Prostate gland (tissue), 2 donors: ENCODE results near the gene SHLD2. TPM values are rescaled to one million over a fixed set of nuclear protein-coding genes. Genes with fewer than 3 reads are reported as not detected.
"Not testable (repeated sequence)": the region's sequence is repeated elsewhere in the genome, so short reads cannot be mapped to it uniquely, and the experiment has no call there.

Source experiments
- DNase-seq: peaks from one replicate; pipeline ENCODE4 v3.0.0-alpha.2; 2019; ENCODE audit warnings: low spot score
- H3K27ac ChIP-seq, 2 donors: fragments of 200-600 bp; sonication (generic); 2 replicates each; pipeline ENCODE4 v1.5.1; 2017 to 2019
- H3K27me3 ChIP-seq: fragments of 200-600 bp; sonication (generic); replicated peaks from 2 replicates; pipeline ENCODE4 v1.5.1; 2019; ENCODE audit not compliant: insufficient read depth
- H3K36me3 ChIP-seq, 2 donors: fragments of 200-600 bp; sonication (generic); 1 replicate in 1 of 2; 2 replicates in 1 of 2; pipeline versions ENCODE4 v1.5.1 to v1.8.1; 2017 to 2019
- H3K4me1 ChIP-seq: fragments of 200-600 bp; sonication (generic); replicated peaks from 2 replicates; pipeline ENCODE4 v1.5.1; 2019
- H3K4me3 ChIP-seq, 2 donors: fragments of 200-600 bp; sonication (generic); 2 replicates each; pipeline ENCODE4 v1.5.1; 2017 to 2019
- H3K9me3 ChIP-seq: fragments of 200-600 bp; sonication (generic); 2 replicates; pipeline ENCODE4 v1.5.1; 2017
- WGBS: methylation state at CpG from one replicate; pipeline ENCODE4 v1.1.5; 2018; 5-methylcytosine and 5-hydroxymethylcytosine counted together
- intact Hi-C: fragments of 100-400 bp; cut with DNase I; formaldehyde crosslinking; loops from one replicate; pipeline ENCODE4 v1.14.2; 2022
- total RNA-seq, 2 donors: library from RNA; depleted of rRNA; stranded (reverse); fragments of >200 nt; gene quantifications; one replicate each; pipeline ENCODE4 v1.1.0, GENCODE V29; 2016

SHLD2 gene
- total RNA-seq, 2 donors from 2014 or later: 25.2 to 43.5 TPM

GRCh38 chr10:87132176-87132575 lies 37.2 kb downstream of the SHLD2 start:
- H3K4me1 ChIP-seq, DNase-seq, H3K27ac ChIP-seq, H3K36me3 ChIP-seq, H3K27me3 ChIP-seq, intact Hi-C loops, H3K9me3 ChIP-seq, H3K4me3 ChIP-seq: not testable (repeated sequence)

GRCh38 chr10:87133936-87134335 lies 38.9 kb downstream of the SHLD2 start:
- 89% methylated on average over 2 of the region's 2 CpGs for WGBS
- H3K27me3 ChIP-seq, H3K36me3 ChIP-seq, H3K27ac ChIP-seq, intact Hi-C loops, H3K4me1 ChIP-seq, H3K9me3 ChIP-seq, DNase-seq, H3K4me3 ChIP-seq: not testable (repeated sequence)

GRCh38 chr10:87134440-87134839 lies 39.4 kb downstream of the SHLD2 start:
- DNase-seq, H3K36me3 ChIP-seq, H3K27ac ChIP-seq, intact Hi-C loops, H3K4me1 ChIP-seq, H3K4me3 ChIP-seq, H3K27me3 ChIP-seq, H3K9me3 ChIP-seq: not testable (repeated sequence)
- 50% methylated on average over 2 of the region's 2 CpGs for WGBS

GRCh38 chr10:87137478-87137877 lies 42.5 kb downstream of the SHLD2 start:
- H3K27me3 ChIP-seq, intact Hi-C loops, DNase-seq, H3K36me3 ChIP-seq, H3K4me1 ChIP-seq, H3K27ac ChIP-seq, H3K9me3 ChIP-seq, H3K4me3 ChIP-seq: not testable (repeated sequence)

GRCh38 chr10:87142230-87143108 lies 47.5 kb downstream of the SHLD2 start:
- H3K4me3 ChIP-seq, H3K27me3 ChIP-seq, H3K9me3 ChIP-seq, intact Hi-C loops, H3K4me1 ChIP-seq, H3K36me3 ChIP-seq, DNase-seq, H3K27ac ChIP-seq: not testable (repeated sequence)
- 32% methylated on average over 5 of the region's 5 CpGs for WGBS

- DNase-seq, H3K9me3 ChIP-seq, H3K4me3 ChIP-seq, H3K36me3 ChIP-seq, H3K27me3 ChIP-seq, H3K27ac ChIP-seq, H3K4me1 ChIP-seq, intact Hi-C loops: not testable (repeated sequence)
- WGBS: 94% methylated on average over 6 of the region's 6 CpGs
These were observed 48.1 kb downstream of the SHLD2 start for GRCh38 chr10:87143109-87143418.

GRCh38 chr10:87145598-87145997 lies 50.6 kb downstream of the SHLD2 start:
- DNase-seq, H3K9me3 ChIP-seq, H3K36me3 ChIP-seq, H3K4me1 ChIP-seq, intact Hi-C loops, H3K27me3 ChIP-seq, H3K27ac ChIP-seq, H3K4me3 ChIP-seq: not testable (repeated sequence)
- WGBS: 95% methylated on average over 3 of the region's 3 CpGs

- WGBS: 92% methylated on average over 6 of the region's 9 CpGs
- H3K27me3 ChIP-seq, H3K4me3 ChIP-seq, intact Hi-C loops, H3K9me3 ChIP-seq, H3K4me1 ChIP-seq, DNase-seq, H3K36me3 ChIP-seq, H3K27ac ChIP-seq: not testable (repeated sequence)
These were observed 54.1 kb downstream of the SHLD2 start for GRCh38 chr10:87149020-87149609.

- 90% methylated on average over 3 of the region's 3 CpGs for WGBS
- H3K36me3 ChIP-seq, H3K4me3 ChIP-seq, H3K27ac ChIP-seq, H3K27me3 ChIP-seq, DNase-seq, H3K9me3 ChIP-seq, H3K4me1 ChIP-seq, intact Hi-C loops: not testable (repeated sequence)
These were observed 56.5 kb downstream of the SHLD2 start for GRCh38 chr10:87151516-87151915.

GRCh38 chr10:87156841-87157240 lies 61.8 kb downstream of the SHLD2 start:
- DNase-seq, intact Hi-C loops: not testable (repeated sequence)
- 95% methylated on average over 4 of the region's 4 CpGs for WGBS

GRCh38 chr10:87157821-87158220 lies 62.8 kb downstream of the SHLD2 start:
- H3K27ac ChIP-seq, H3K36me3 ChIP-seq, intact Hi-C loops, H3K4me1 ChIP-seq, DNase-seq, H3K4me3 ChIP-seq, H3K9me3 ChIP-seq, H3K27me3 ChIP-seq: not testable (repeated sequence)
- 78% methylated on average over 3 of the region's 3 CpGs for WGBS

More at GRCh38 chr10:87156841-87157240, 61.8 kb downstream of the SHLD2 start:
- not testable (repeated sequence) for H3K36me3 ChIP-seq, H3K27ac ChIP-seq, H3K4me3 ChIP-seq, H3K9me3 ChIP-seq, H3K27me3 ChIP-seq, H3K4me1 ChIP-seq

GRCh38 chr10:87162703-87163293 lies 67.8 kb downstream of the SHLD2 start:
- H3K4me1 ChIP-seq, H3K36me3 ChIP-seq, H3K9me3 ChIP-seq, intact Hi-C loops, H3K27ac ChIP-seq, H3K4me3 ChIP-seq, H3K27me3 ChIP-seq, DNase-seq: not testable (repeated sequence)
- WGBS: 83% methylated on average over 3 of the region's 3 CpGs
